CD4-positive, alpha-beta T cell (primary cell): ENCODE data around the gene PGGT1B. TPM values are rescaled to one million over a fixed set of nuclear protein-coding genes. Genes with fewer than 3 reads are reported as not detected.
A peak's percentile ranks its signal among the peaks of the same experiment; 100 is the strongest.

Source experiments
- ATAC-seq: fragments of 200-7000 bp; cut with Tn5 transposase; one replicate; pipeline ENCODE4 v1.10.0; 2022; ENCODE audit warnings: mild to moderate bottlenecking; ENCODE audit not compliant: poor library complexity
- CTCF ChIA-PET: fragments of 350-600 bp; sonication (Branson Sonifier 250); formaldehyde crosslinking; loops from one replicate; lab custom pipeline; 2021; ENCODE audit warnings: antibody characterized with exemption, inconsistent platforms; lab: Charles Lee
- POLR2A ChIA-PET: fragments of 350-600 bp; sonication (Branson Sonifier 250); formaldehyde crosslinking; loops from one replicate; lab custom pipeline; 2021; ENCODE audit warnings: antibody characterized with exemption, inconsistent platforms; lab: Charles Lee
- DNase-seq, 14 experiments: peaks; one replicate each; pipeline ENCODE4 v3.0.0-alpha.2; 2013 to 2020; ENCODE audit warnings: mixed read lengths in 2 of 14
- H3K27ac ChIP-seq, 2 donors: one replicate each; pipeline versions ENCODE4 v1.5.1 to v1.7.0; 2013; ENCODE audit warnings: low read length in 2 of 2, low read depth in 1 of 2, mild to moderate bottlenecking in 1 of 2
- H3K27me3 ChIP-seq, 2 experiments: 1 replicate in 1 of 2; 2 replicates in 1 of 2; pipeline versions ENCODE4 v1.6.1 to v1.7.0; 2013; ENCODE audit warnings: low read length in 2 of 2, control low read depth in 1 of 2, mild to moderate bottlenecking in 1 of 2, moderate library complexity in 1 of 2; ENCODE audit not compliant: insufficient read depth in 2 of 2, control insufficient read depth in 1 of 2
- H3K36me3 ChIP-seq: one replicate; pipeline ENCODE4 v1.6.1; 2013; ENCODE audit warnings: low read length, control low read depth; ENCODE audit not compliant: insufficient read depth
- H3K4me1 ChIP-seq: one replicate; pipeline ENCODE4 v1.6.1; 2013; ENCODE audit warnings: low read length, control low read depth; ENCODE audit not compliant: insufficient read depth
- H3K4me3 ChIP-seq: one replicate; pipeline ENCODE4 v1.5.1; 2013; ENCODE audit warnings: mild to moderate bottlenecking, low read length, moderate library complexity
- H3K9me3 ChIP-seq, 2 experiments: 1 replicate in 1 of 2; 2 replicates in 1 of 2; pipeline versions ENCODE4 v1.6.1 to v1.7.0; 2013; ENCODE audit warnings: low read length in 2 of 2, mild to moderate bottlenecking in 2 of 2, control low read depth in 1 of 2, moderate library complexity in 1 of 2; ENCODE audit not compliant: control insufficient read depth in 1 of 2, insufficient read depth in 1 of 2
- H3K27ac Mint-ChIP-seq: one replicate; pipeline ENCODE4 v1.8.0; 2020; ENCODE audit warnings: mixed read lengths
- H3K27me3 Mint-ChIP-seq: one replicate; pipeline ENCODE4 v1.8.0; 2021; ENCODE audit warnings: mixed read lengths
- H3K36me3 Mint-ChIP-seq: one replicate; pipeline ENCODE4 v1.8.0; 2021; ENCODE audit warnings: low read depth, mixed read lengths
- H3K4me1 Mint-ChIP-seq: one replicate; pipeline ENCODE4 v1.8.0; 2021; ENCODE audit warnings: low read depth, mixed read lengths
- H3K4me3 Mint-ChIP-seq: one replicate; pipeline ENCODE4 v1.8.0; 2020; ENCODE audit warnings: mild to moderate bottlenecking, mixed read lengths
- H3K9me3 Mint-ChIP-seq: one replicate; pipeline ENCODE4 v1.8.0; 2020; ENCODE audit warnings: mixed read lengths
- intact Hi-C, 2 experiments: fragments of 100-400 bp; cut with DNase I in 1 of 2; cut with micrococcal nuclease in 1 of 2; formaldehyde crosslinking; loops; one replicate each; pipeline versions ENCODE4 v1.15.1 to v1.9.0; 2023 to 2025; cut with DNase I, micrococcal nuclease
- total RNA-seq, 174 experiments: library from RNA in 2 of 174; stranded (reverse) in 2 of 174; gene quantifications; one replicate each; pipeline ENCODE4 v1.2.3 and lab custom pipeline; 2021 to 2026
- TF ChIP-seq, protein P1 (sequence below): fragments of 200-600 bp; IDR thresholded peaks from one replicate; pipeline ENCODE4 v1.8.0; 2022; ENCODE audit warnings: antibody characterized with exemption, mild to moderate bottlenecking

The PGGT1B gene
- total RNA-seq, 2 experiments from 2014 or later, result 37.5 to 39.3 TPM

DNA sequence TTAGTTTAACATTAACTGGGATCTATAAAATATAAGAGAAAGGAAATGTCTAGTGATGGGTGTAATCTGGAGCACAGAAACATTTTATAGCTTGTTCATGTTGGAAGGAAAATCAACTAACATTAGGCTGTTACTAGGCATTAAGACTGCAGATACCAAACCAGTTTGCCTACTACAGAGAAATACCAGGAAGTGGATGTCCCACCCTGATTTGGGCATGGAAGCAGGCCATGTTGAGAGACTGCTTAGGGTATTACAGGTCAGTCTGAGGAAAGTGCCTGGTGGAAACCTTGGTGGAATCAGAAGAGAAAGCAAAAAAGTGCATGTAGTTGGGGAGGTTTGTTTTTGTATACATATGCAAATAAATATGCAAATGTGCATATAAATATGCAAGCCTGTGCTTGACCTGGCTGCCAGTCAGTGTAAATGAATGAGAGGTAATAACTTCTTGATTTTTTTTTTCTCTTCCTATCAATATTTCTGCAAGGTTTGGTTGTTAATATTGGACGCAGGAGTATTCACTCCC lies 43.4 kb upstream of the PGGT1B start:
- H3K36me3 Mint-ChIP-seq, result no peaks in the 10 kb centered on the region
- intact Hi-C loops, result loop anchor here in 1 of 2 experiments (5.0 kb wide), 1 partner anchor 531 kb away; no protein-coding TSS in a partner anchor

DNA sequence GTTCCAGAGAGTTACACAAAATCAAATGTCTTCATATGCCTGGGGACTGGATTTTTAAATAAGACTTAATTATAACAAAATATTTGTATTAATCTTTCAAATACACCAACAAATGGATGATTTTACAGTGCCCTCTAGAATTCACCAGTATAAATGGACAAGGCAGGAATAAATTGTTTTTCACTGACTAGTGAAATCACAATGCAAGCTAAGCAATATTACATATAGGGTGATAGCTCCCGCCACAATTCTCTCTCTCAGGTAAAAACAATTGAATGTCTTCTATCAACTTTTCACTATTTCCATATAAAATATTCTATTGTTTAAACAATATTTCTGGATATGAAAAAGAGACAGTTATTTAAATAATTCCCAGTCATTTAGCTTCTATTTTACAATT lies 41.8 kb upstream of the PGGT1B start:
- no peaks in the 10 kb centered on the region for H3K9me3 Mint-ChIP-seq
- intact Hi-C loops, result no loop called here
- CTCF ChIA-PET, result interaction anchor here (1.0 kb wide), 1 partner anchor 270 kb away, joined by 3 read pairs; no protein-coding TSS in a partner anchor

More for the DNA sequence above, 43.4 kb upstream of the PGGT1B start:
- H3K9me3 ChIP-seq, result no peaks in the 10 kb centered on the region
- no peaks in the 10 kb centered on the region for H3K4me1 ChIP-seq
- ChIA-PET POLR2A (interaction anchor here (2.4 kb wide), 1 partner anchor 10 kb away, joined by 8 read pairs; the partner anchor contains the start of gene CCDC112), CTCF (no interaction called here)
- Mint-ChIP-seq H3K4me1 (no peaks in the 10 kb centered on the region), H3K27ac (no peak overlapping the region), H3K27me3 (peaks cover 54% of the 10 kb centered on the region), H3K4me3 (no peak overlapping the region), H3K9me3 (no peaks in the 10 kb centered on the region)
- no peak overlapping the region for H3K4me3 ChIP-seq
- H3K27ac ChIP-seq, result no peak overlapping the region
- DNase-seq (no peak), ATAC-seq (no peak)
- TF ChIP-seq, protein P1, sequence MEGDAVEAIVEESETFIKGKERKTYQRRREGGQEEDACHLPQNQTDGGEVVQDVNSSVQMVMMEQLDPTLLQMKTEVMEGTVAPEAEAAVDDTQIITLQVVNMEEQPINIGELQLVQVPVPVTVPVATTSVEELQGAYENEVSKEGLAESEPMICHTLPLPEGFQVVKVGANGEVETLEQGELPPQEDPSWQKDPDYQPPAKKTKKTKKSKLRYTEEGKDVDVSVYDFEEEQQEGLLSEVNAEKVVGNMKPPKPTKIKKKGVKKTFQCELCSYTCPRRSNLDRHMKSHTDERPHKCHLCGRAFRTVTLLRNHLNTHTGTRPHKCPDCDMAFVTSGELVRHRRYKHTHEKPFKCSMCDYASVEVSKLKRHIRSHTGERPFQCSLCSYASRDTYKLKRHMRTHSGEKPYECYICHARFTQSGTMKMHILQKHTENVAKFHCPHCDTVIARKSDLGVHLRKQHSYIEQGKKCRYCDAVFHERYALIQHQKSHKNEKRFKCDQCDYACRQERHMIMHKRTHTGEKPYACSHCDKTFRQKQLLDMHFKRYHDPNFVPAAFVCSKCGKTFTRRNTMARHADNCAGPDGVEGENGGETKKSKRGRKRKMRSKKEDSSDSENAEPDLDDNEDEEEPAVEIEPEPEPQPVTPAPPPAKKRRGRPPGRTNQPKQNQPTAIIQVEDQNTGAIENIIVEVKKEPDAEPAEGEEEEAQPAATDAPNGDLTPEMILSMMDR, result no peak
- peaks cover 4 to 18% of the 10 kb centered on the region in 2 experiments for H3K27me3 ChIP-seq
- no peaks in the 10 kb centered on the region for H3K36me3 ChIP-seq

DNA sequence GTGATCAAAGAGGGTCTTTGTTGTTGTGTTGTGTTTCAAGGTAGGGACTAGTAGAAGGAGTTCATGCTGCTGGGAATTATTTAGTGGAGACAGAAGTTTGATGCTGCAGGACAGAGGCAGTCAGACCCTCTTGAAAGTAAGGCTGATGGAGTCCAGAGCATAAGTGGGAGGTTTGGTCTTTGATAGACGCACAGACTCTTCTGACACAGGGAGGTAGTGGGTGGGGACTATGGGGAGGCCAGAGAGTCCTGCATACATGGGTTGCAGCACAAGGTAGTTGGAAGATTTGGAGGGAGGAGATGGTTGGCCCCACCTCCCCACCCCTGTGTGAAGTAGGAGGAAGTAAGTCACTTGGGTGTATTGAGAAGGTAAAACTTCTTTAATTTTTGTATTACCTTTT lies 36.1 kb upstream of the PGGT1B start:
- Mint-ChIP-seq H3K27ac (no peak overlapping the region), H3K27me3 (peaks cover 10% of the 10 kb centered on the region), H3K9me3 (no peaks in the 10 kb centered on the region), H3K4me1 (peaks cover 11% of the 10 kb centered on the region), H3K36me3 (no peaks in the 10 kb centered on the region), H3K4me3 (no peak overlapping the region)
- H3K27me3 ChIP-seq, result peaks cover 0 to 3% of the 10 kb centered on the region in 2 experiments
- no peak overlapping the region for H3K4me3 ChIP-seq
- no peaks in the 10 kb centered on the region for H3K9me3 ChIP-seq
- DNase-seq (peak in 1 of 14 experiments; percentile 20), ATAC-seq (no peak)
- TF ChIP-seq, protein P1, result no peak
- POLR2A ChIA-PET, result interaction anchor here (4.6 kb wide), 1 partner anchor 36 kb away, joined by 31 read pairs; the partner anchor contains the start of gene PGGT1B
- CTCF ChIA-PET, result no interaction called here
- H3K36me3 ChIP-seq, result no peaks in the 10 kb centered on the region
- intact Hi-C loops, result loop anchor here in 1 of 2 experiments (5.0 kb wide), 3 partner anchors 132 to 783 kb away; partner anchors contain the start of genes AP3S1, ATG12 and TRIM36
- H3K4me1 ChIP-seq, result peaks cover 12% of the 10 kb centered on the region
- H3K27ac ChIP-seq, result no peak overlapping the region

More for the DNA sequence above, 41.8 kb upstream of the PGGT1B start:
- Mint-ChIP-seq H3K36me3 (no peaks in the 10 kb centered on the region), H3K27me3 (peaks cover 41% of the 10 kb centered on the region), H3K27ac (no peak overlapping the region), H3K4me3 (no peak overlapping the region), H3K4me1 (no peaks in the 10 kb centered on the region)
- H3K4me3 ChIP-seq, result no peak overlapping the region
- ATAC-seq, result no peak
- H3K9me3 ChIP-seq, result no peaks in the 10 kb centered on the region
- POLR2A ChIA-PET, result interaction anchor here (0.9 to 2.4 kb wide), 2 partner anchors 8 to 240 kb away, joined by 4 to 8 read pairs; partner anchors contain the start of genes CCDC112 and FEM1C
- H3K27me3 ChIP-seq, result peaks cover 4 to 8% of the 10 kb centered on the region in 2 experiments
- TF ChIP-seq, protein P1, result no peak
- H3K4me1 ChIP-seq, result no peaks in the 10 kb centered on the region
- DNase-seq, result no peak
- no peak overlapping the region for H3K27ac ChIP-seq
- no peaks in the 10 kb centered on the region for H3K36me3 ChIP-seq
